Anterior cingulate cortex (tissue), 58 donors: ENCODE results near the gene NKX1-1.
"Not testable (repeated sequence)": the region's sequence is repeated elsewhere in the genome, so short reads cannot be mapped to it uniquely, and the experiment has no call there.

Experiments
- DNase-seq, 58 donors: peaks; one replicate each; lab custom pipeline; 2025; lab: John Stamatoyannopoulos, UW

NKX1-1 gene

DNA sequence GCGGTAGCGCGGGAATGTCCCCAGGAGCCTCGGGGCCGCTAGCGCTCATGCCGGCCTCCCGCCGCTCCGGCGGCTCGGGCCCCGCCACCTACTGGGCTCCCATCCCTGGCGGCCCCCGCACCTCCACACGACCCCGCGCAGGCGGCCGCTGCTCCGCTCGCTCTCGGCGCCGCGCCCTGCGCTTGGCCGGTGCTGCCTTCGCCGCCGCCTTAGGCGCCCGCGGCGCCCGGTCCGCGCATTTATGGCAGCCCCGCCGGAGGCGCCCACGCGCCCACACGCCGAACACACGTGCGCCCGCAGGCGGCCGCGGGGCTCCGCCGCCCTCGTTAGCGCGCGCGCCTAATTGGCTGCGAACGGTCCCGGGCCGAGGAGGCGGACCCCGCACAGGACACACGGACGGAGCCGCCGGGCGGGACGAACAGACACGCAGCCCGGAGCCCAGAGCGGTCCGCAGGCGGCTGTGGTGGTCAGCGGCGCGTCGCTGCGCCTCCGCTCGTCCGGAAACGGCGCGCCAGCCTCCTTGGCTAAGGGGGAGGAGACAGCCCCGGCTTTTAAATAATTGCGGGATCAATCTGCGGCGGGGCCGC is at the start of gene NKX1-1:
NKX1-1 (minus strand) TSS at position 49 of the 587 bp plus-strand sequence; CDS start at position 49, 0 bp downstream.
- no peak for DNase-seq

DNA sequence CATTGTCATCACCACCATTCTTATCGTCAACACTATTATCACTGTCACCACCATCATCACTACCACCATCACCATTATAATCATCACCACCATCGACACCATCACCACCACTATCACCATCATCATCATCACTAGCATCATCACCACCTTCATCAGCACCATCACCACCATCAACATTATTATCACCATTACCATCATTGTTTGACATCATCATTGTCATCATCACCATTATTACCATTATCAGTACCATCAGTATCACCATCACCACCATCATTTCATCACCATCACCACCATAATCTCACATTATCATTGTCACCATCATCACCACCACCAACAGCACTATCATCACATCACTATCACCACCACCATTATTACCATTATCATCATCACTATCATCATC is 47.5 kb upstream of the NKX1-1 start:
- no peak for DNase-seq

DNA sequence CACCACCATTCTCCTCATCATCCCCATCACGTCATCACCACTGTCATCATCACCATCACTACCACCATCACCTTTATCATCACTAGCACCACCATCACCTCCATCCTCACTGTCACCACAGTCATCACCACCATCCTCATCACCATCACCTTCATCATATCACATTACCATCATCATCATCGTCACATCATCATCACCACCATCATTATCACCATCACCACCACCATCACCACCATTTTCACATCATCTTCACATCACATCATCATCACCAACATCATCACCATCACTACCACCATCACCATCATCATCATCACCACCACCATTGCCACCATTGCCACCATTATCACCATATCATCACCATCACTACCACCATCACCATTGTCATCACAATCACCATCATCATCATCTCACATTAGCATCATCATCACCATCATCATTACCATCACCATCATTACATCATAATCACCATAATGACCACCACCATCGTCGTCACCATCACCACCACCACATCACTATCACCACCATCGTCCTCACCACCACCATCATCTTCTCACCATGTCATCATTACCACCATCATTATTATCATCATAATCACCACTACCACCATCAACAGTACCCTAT is 46.3 kb upstream of the NKX1-1 start:
- no peak for DNase-seq

DNA sequence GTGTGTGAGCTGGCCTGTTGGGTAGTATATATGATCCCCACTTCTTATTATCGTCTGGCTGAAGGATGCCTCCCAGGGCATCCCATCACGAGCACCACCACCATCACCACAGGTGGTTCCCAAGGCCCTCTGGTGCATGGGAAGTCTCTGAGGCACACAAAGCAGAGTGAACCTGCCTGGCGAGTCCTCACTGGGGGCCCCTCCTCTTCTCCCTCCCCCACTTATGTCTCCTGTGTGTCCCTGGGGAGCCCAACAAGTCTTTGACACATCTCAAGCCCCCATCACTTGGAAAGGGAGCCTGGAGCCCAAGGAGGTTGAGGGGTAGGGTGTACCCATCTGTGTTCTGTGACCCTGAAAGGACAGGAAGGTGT is 45.5 kb upstream of the NKX1-1 start:
- DNase-seq, result no peak

DNA sequence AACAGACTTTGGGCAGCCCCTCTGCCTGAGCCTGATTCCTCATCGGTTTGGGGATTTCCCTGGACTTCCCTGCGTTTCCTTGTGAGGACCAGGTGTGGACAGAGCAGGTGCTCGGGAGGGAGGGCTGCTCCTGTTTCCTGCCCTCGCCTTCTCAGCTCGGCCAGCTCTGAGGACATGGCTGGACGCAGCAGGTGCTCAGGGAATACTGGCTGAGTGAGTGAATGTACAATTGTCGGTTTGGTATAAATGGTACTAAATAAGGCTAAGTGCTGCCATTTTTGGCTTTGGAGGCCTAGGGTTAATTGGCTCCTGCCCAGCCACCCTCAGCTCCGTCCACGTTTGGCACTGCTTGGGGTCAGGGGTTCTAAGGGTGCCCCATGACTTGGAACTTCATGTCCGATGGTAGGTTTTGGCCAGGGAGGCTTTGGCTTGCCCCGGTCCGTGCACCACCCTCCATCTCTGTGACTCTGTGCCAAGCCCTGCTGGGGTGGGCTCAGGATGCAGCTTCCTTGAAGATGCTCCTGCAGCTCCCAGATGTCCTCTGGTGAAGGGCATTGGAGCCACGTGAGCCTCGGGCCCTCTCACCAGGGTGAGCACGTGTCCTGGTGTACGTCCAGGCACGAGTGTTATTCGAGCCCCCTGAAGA is 45.0 kb upstream of the NKX1-1 start:
- no peak for DNase-seq

DNA sequence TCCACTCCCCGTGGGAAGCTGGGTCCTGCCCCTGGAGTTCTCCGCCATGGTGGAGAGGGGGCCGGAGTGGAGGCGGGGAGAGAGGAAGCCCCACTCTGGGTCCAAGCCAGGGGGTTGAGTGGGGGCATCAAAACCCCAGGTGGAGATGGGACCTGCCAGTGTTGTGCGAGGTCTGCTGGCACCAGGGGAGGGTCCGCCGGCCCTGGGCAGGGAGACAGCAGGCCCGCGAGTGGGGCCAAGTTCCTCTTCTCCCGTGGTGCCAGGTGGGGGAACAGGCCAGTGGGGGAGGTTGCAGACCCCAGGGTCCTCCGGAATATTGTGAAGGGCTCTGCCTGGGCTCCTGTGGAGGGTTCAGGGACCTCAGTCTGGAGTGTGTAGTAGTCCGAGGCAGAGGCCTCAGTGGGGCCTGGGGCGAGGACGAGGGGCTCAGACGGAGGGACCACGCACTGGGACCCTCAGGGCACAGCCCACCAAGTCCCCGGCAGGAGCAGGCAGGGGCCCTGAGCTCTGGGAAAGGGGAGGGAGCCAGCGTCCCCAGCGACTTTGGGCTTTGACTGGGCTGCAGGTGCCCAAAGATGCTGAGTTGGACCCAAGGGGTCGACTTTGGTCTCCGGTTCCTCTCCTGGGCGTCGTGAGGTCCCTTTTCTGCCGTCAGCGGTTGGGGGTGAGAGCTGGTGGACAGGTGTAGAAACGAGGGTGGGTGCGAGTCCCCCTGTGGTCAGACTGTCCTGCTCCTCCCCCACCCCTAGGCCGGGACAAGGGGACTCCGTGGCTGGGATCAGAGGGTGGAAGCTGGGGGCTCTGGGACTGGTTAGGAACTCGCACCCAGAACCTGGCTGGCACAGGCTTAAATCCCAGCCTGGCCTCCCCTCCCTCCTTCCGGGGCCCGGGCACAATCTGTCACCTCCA is 43.8 kb upstream of the NKX1-1 start:
- no peak for DNase-seq

DNA sequence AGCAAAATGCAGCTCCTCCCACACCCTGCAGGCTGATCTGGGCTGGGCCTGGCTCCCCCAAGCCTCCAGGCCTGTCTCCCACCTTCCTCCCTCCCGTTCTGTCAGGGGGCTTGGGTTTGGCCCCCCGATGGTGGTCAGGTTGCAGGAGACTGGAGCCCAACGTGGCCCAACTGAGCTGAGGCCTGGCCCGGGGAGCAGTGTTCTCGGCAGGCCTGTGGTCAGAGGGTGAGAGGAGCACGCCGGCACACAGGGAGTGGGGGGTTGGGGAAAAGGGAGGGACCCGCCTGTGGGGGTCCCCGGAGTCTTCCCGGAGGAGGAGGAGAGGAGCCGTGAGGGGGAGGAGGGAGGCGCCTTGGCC is 43.2 kb upstream of the NKX1-1 start:
- no peak for DNase-seq

DNA sequence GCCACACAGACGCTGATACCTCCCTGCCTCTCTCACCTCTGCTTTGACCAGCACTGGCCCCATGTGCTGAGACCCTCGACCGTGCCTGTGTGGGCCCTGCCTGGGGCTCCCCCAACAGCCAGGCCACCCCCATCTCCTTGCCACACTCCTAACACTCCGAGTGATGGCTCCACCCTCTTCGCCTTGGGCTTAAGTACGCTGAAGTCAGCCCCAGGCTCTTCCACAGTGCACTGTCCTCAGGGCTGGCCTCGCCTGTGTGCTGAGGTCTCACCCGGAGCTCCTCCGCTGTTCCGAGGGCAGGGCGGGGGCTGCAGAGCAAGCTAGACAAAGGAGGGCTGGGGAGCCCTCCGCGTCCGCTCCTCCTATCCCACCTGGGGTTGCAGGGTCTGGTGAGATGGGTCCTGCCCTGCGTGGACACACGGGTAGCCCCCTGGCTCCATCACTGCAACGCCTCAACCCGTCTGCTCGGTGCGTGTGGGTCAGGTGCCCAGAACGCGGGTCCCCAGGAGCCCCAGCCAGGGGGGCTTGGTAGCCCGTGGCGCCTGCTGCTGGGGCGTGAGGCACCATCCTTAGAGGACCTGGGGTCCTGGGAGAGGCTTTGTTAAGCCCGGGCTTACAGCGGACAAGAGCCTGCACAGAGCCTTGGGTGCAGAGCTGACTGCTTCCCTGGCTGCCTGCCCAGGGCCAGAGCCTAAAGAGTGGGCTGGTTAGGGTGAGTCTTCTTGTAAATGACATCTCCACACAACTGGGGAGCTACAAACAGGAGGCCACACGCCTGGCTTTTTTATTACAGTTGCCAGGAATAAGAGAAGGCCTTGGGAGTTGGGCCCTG is 42.6 kb upstream of the NKX1-1 start:
- DNase-seq, result no peak

DNA sequence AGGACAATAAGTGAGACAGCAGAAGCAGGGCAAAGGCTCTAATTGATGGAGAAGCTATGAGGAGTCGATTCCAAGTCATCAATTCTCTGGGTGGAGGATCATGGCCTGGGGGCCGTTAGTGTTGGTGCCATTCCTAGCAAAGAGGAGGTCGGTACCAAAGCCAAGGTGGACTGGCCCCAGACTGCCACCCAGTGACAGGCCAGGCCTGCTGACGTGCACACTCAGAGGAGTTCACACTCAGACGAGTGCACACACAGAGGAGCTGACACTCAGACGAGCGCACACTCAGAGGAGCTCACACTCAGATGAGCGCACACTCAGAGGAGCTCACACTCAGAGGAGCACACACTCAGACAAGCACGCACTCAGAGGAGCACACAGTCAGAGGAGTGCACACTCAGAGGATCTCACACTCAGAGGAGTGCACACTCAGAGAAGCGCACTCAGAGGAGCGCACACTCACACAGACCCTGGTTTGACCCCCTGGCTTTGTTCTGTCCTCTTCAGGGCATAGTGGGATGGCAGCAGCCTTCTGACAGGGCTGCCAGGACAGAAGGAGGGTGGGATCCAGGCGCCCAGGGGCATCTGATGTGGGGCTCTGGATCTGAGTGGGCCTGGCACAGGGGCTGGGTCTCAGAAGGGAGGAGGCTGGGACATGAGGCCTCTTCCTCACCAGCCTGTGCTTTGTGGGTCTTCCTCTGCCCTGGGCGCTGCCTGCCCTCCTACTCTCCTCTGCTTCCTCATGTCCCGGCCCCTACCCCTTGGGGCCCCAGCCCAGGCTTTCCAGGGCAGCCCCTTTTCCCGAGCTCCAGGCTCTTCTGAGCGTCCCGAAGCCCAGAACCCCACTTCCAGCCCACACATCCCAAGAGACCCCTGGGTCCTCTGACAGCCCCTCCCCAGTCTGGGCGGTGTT is 41.7 kb upstream of the NKX1-1 start:
- no peak for DNase-seq

DNA sequence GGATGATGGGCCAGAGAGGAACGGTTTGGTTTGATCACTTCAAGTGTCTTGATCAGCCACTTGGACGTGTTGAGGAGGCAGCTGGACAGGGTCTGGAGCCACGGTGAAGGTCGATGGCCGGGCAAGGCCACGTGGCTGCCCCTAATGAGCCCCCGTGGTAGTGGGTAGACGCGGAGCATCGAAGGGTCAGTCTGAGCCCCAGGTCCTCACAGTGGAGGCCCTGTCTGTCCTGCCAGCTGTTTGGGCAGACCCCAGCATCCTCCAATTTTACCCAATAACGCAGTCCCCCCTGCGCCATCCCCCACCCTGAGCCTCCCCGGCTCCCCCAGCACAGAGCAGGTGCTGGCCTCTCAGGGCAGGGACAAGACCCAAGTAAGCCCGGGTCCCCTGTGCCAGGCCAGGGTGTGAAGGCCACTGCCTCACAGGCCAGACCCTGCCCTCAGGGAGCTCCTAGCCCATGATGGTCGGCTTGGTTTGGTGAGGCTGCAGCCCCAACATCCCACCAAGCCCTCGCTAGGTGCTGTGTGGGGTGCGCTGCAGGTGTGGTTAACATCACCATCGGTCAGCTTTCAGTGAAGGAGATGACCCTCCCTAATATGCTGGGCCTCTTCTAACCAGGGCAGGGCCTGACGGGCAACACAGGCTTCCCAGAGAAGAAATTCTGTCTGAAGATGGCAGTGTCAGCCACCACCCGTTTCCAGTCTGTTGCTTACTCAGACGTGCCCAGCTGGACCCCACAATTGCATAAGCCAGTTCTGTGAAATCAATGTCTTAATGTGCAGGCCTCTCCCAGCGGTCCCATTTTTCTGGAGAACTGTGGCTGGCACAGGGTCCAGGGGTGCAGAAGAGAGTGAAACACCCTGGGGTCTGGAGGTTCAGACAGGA is 40.5 kb upstream of the NKX1-1 start:
- no peak for DNase-seq

DNA sequence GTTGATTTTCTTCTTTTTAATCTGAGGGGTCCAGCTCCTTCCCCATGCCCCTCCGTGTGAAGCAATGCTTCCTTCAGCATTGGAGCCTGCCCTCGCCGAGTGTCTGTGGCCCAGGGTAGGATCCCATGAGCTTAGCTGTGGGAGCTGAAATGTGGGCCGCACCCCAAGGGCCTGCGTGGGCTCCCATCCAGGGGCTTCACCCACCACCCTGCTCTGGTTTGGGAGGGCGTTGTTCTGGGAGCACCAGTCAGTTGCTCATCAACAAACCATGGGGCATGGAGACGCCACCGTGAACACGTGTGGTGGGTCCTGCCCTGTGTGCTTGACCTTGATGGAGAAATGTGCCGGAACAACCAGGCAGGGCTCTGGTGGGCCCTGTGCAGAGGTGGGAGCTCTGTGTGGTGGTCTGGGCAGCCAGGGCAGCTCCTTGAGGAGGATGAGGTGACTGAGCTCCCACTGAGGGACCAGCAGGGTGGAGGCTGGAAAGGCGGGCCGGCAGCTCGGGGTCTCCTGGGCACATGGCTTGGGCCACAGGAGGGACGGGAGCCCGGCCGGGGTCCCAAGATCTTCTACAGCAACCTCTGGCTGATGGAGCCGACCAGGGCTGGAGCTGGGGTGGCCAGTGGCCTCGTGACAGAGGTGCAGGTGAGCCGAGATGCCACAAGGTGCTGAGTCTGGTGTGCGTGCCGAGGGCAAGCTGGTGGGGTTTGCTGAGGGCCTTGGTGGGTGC is 39.6 kb upstream of the NKX1-1 start:
- DNase-seq, result no peak

DNA sequence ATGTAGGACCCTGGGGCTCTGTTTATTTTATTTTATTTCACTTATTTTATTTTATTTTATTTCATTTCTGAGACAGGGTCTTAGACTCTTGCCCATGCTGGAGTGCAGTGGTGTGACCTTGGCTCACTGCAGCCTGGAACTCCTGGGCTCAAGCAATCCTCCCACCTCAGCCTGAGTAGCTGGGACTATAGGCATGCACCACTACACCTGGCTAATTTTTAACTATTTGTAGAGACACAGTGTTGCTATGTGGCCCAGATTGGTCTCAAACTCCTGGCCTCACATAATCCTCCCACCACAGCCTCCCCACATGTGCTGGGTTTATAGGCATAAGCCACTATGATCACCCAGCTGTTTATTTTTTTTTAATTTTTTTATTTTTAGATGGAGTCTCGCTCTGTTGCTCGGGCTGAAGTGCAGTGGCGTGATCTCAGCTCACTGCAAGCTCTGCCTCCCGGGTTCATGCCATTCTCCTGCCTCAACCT is 37.5 kb upstream of the NKX1-1 start:
- not testable (repeated sequence) for DNase-seq

DNA sequence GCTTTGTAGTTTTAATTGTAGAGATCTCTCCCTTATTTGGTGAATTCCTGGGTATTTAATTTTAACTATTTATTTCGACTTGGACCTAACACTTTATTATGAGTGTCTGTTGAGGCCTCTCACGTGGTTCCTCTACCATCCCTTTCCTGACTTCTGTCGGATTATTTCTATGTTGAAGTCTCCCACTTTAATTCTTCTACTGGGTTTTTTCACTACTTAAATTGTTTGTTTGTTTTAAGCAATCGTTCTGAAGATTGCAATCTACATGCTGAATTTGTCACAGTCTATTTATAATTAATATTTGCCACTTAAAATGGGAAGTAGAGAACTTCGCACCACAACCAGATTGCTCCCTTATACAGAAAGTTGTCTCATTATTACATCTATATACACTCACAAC is 20.8 kb upstream of the NKX1-1 start:
- no peak for DNase-seq

DNA sequence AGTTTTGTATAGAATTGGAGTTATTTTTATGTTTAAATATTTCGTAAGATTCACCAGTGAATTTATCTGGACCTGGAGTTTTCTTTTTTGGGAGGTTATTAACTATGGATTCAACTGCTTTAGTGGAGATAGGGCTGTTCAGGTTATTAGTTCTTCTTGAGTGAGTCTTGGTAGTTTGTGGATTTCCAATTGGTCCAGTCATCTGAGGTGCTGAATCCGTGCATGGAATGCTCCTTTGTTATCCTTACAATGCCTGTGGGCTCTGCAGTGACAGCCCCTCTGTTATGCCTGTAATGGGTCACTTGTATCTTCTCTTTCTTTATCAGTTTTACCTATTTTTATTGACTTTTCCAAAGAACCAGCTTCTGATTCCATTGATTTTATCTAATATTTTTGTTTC is 15.4 kb upstream of the NKX1-1 start:
- DNase-seq, result no peak

DNA sequence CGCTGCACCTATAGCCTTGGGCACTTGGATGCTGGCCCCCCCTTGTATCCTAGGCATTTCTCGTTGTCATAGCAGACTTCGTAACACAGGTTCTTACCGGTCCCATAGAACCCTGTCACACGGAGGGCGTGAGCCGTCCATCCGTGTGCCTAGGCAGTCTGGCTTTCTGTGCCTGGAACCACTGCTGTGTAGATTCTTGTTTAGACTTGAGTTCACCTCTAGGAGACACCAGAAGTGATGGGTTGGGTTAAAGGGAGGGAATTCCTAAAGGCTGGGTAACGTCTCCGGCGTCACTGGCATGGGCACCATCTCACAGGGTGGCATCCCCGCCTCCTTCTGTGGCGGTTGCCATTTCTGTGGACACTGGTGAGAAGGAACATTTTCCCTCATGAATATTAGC is 13.5 kb upstream of the NKX1-1 start:
- no peak for DNase-seq

DNA sequence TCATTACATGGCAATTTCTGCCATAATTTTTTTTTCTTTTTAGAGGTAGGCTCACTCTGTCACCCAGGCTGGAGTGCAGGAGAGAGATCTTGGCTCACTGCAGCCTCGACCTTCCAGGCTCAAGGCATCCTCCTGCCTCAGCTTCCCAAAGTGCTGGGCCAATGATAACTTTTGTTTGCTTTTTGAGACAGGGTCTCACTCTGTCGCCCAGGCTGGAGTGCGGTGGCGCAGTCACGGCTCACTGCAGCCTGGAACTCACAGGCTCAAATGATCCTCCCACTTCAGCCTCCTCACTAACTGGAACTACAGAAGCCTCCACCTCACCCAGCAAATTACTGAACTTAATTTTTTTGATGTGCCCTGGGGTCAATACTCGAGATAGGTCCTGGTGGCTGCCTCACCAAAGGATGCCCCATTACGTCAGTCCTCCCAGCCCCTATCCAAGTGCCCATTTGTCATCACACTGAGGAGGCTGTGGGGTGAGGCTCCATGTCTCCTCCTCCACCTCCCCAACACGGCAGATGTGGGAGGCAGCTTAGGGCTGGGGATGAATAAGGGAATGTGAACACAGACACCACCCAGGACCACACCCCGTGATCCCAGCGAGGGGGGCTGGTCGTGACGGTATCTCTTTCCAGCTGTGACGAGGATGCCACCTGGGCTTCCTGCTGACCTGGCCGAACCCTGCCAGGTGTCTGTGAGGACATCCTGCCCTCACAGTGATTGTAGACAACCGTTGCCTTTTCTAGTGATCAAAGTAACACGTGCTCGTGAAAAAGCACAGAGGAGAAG is 12.4 kb upstream of the NKX1-1 start:
- no peak for DNase-seq
